Fibroblast of skin of left biceps (primary cell): ENCODE results near the gene DIS3L2.
"Not testable (repeated sequence)": the region's sequence is repeated elsewhere in the genome, so short reads cannot be mapped to it uniquely, and the experiment has no call there.

Experiments
- DNase-seq, 2 experiments: peaks; one replicate each; pipeline ENCODE4 v3.0.0-alpha.2; 2013; ENCODE audit warnings: low read depth in 2 of 2

DIS3L2 gene

DNA sequence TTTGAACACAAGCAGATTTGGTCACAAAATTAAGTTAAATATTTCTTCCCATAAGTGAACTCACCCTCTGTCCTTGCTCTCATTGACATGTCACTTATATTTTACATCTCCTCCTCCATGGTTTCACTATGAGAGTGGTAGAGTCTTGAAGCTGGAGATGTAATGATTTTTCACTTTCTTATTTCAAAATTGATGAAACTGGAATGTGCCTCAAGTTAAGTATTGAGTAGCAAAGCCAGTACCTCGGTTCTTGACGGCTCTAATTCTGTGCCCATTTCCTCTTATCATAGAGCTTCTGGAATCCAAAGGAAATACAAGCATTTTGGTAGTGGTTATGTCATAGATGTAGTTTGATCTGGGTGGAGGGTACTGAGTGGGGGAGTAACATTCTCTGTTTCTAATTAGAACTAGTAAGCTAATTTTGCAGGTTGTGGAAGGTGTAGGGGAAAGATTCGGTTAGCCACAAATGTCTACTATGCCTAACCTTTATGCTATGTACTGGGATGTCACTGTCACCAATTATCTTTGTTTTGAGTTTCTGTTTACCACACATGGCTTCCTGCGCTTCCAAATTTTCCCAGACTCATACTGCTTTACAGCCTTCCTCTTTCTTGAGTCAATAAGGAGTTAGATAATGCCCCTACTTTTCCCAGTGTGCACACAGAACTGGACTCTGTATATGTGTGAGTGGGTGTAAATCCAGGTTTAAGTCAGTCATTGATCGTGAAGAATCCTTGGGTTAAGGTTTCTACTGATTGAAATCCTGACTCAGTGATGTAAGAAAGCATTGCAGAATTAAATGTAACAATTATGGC lies 96.8 kb downstream of the DIS3L2 start:
- no peak for DNase-seq

- DNase-seq, result no peak
These were observed 97.4 kb downstream of the DIS3L2 start for GRCh38 chr2:232058931-232059330.

- DNase-seq, result no peak
These were observed 99.8 kb downstream of the DIS3L2 start for GRCh38 chr2:232061265-232061664.

DNA sequence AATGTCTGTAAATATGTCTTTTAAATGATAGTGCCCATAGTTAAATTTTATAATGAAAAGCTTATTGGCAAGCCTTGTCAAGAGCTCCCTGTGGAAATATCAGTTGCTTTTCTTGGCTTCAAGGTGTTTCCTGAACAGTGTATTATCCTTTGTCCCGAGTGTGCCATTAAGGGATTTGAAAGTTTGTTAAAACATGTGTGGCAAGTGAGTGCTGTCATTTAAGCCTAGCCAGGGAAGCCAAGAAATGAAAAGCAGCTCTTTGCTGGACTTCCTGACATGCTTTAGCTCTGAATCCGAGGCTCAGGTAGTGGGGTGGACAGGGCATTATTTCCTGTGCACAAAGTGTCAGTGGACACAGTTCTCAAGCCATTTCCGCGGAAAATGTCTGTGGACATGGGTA lies 111.5 kb downstream of the DIS3L2 start:
- DNase-seq, result no peak

DNA sequence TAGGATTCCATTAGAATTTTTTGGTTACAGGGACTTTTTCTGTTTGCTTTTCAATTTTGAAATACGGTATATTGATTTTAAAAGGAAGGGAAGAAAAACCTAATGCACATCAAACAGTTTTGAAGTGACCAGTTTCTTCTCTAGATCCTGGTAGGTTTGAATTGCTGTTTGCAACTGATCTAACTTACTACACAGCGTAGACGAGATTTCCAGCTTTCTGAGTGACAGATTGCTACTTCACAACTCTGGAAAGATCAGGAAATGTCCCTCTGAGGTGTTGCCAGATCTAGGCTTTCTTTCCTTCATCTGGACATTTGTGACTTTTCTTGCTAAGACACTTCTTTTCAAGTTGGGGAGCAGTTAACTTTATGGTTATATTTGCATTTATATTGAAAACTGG lies 112.2 kb downstream of the DIS3L2 start:
- no peak for DNase-seq

DNA sequence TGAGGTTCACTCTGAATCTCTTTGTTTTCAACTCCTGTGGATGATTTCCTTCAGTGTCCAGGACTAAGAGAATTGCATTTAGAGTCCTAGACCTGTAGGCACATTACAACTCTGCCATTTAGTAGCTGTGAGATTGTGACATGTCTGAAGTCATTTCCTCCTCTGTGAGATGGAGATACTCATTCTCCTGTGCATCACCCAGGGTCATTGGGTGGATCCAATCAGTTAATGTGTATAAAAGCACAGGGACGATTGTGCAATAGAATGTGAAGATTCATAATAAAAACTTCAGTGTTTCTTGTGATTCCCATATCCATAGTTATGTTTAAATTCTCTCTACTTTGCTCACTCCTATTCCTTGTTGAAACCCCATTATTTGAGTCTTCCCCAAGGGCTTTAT lies 113.6 kb downstream of the DIS3L2 start:
- DNase-seq, result no peak

GRCh38 chr2:232075859-232076258 lies 114.3 kb downstream of the DIS3L2 start:
- no peak for DNase-seq

GRCh38 chr2:232076272-232076671 lies 114.8 kb downstream of the DIS3L2 start:
- no peak for DNase-seq

GRCh38 chr2:232076736-232077135 lies 115.2 kb downstream of the DIS3L2 start:
- DNase-seq, result no peak

DNA sequence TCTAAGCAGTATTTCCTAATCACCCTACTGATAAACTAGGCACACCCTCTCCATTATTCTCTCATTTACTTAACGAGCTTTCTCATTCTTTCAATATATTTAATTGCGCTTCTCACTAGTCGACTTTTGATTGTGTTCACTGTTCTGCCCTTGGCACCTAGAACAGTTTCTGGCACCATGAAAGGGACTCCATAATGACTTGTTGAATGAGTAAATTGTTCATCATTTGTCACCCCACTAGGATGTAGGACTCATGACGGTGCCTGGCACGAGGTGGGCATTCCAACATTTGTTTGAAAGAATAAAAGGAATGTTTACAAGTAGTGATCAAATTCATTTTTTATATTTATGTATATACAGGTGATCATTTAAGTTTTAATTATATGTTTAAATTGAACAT lies 123.7 kb downstream of the DIS3L2 start:
- DNase-seq, result no peak

GRCh38 chr2:232085826-232086425 lies 124.4 kb downstream of the DIS3L2 start:
- no peak for DNase-seq

- DNase-seq, result no peak
These were observed 127.3 kb downstream of the DIS3L2 start for GRCh38 chr2:232088771-232089170.

- no peak for DNase-seq
These were observed 132.7 kb downstream of the DIS3L2 start for GRCh38 chr2:232094201-232094600.

GRCh38 chr2:232094883-232095282 lies 133.4 kb downstream of the DIS3L2 start:
- DNase-seq, result no peak

DNA sequence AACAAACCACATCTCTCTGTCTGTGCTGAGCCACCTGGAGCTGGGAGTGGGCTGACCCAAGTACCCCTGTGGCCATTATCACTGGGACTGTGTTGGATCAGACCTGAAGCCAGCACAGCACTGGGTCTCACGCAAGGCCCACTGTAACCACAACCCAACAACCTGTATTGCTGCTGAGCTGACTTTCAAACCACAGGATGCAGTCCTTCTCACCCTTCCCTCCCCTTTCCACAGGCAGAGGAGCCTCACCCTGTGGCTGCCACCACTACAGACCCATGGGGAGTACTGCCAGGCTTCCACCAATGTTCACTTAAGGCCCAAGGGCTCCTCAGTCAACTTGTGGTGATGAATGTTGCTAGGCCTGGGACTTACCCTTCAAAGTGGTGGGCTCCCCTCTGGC lies 135.7 kb downstream of the DIS3L2 start:
- no peak for DNase-seq

DNA sequence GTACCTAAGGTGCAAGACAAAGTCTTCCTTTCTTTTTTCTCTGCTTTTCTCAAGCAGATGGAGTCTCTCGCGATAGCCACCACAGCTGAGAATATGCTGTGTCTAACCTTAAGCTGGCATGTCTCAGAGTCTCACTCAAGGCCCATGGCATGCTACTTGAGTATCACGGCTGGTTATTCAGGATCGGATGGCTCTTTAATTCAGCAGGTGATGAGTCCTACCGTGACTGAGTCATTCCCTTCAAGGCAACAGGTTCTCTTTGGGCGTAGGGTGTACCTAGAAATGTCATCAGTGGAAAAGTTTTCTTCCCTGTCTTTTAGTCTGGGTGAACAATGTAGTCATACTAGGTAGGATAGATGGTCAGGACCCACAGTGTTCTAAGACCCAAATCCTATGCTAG lies 136.2 kb downstream of the DIS3L2 start:
- no peak for DNase-seq

GRCh38 chr2:232102380-232102779 lies 140.9 kb downstream of the DIS3L2 start:
- DNase-seq, result no peak

- peak; percentile 3 to 5 for DNase-seq
These were observed 141.7 kb downstream of the DIS3L2 start for GRCh38 chr2:232103140-232103737.

DNA sequence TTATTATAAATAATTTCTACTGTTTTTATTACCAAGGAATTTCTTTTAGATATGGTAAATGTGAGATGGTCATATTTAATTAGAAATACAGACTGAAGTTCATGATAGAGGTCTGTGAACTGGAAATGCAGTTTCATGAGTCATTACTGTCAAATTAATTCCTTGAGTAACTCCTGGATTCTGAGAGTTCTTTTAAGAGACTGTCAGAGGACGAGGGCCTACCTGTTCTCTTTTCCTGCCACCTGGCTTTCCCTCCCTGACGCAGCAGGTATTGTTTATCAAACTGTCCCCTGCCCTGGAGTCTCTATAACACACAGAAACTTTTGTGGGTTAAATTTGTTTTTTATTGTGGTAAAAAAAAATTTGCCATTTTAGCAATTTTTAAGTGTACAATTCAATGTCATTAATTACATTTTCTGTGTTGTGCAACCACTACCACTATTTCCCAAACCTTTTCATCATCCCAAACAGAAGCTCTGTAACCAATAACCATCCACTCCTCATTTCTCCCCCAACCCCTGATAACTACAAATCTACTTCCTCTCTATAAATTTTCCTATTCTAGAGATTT lies 142.6 kb downstream of the DIS3L2 start:
- DNase-seq, result no peak

DNA sequence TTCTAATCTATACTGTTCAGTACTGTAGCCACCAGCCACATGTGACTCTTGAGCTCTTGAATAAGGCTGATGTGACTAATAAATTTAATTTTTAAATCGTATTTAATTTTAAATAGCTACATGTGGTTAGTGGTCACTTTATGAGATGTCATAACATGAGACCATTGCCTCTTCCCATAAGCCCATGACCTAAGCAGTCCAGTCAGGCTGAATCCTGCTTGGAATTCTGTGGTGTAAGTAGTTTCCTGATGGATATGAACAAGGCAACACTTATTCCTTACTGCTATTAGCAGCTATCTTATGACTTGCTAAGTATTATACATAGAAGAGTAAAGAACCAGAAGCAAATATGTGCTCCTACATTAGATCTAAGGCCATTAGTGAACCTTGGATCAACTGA lies 150.0 kb downstream of the DIS3L2 start:
- no peak for DNase-seq

DNA sequence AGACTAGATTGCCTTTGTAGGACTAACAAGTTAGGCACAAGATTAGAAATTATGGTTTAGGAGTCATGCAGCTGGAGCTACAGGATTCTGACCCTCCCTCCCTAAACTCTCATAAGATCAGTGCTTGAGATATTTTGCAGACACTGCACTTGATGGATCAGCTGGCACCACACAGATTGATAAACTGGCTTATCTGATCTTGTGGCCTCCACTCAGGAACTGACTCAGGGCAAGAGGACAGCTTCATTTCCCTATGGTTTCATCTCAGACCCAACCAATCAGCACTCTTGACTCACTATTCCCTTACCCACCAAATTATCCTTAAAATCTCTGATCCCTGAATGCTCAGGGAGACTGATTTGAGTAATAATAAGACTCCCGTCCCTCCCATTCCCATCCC lies 152.3 kb downstream of the DIS3L2 start:
- DNase-seq, result no peak

GRCh38 chr2:232115728-232116361 lies 154.3 kb downstream of the DIS3L2 start:
- not testable (repeated sequence) for DNase-seq
